ENCODE data around the gene LRRC8A.

LRRC8A gene

GRCh38 chr9:128902351-128903078 lies 20.6 kb downstream of the LRRC8A start:
- no peak for DNase-seq

DNA sequence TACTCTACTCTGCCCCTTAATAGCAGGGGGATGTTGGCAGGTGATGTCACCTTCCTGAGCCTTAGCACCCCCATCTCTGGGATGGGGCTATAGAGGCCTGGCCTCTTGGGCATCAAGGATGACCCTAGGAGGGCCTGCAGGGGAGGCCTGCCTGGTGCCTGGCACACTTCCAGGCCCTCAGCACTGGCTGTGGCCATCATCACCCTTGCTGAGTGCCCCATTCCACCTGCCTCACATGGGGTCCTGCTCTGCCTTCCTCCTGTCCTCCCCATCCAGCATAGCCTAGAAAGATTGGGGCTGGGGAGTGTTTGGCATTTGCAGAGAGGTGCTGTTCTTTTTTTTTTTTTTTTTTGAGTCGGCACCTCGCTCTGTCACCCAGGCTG lies 21.1 kb downstream of the LRRC8A start:
- no peak for DNase-seq

DNA sequence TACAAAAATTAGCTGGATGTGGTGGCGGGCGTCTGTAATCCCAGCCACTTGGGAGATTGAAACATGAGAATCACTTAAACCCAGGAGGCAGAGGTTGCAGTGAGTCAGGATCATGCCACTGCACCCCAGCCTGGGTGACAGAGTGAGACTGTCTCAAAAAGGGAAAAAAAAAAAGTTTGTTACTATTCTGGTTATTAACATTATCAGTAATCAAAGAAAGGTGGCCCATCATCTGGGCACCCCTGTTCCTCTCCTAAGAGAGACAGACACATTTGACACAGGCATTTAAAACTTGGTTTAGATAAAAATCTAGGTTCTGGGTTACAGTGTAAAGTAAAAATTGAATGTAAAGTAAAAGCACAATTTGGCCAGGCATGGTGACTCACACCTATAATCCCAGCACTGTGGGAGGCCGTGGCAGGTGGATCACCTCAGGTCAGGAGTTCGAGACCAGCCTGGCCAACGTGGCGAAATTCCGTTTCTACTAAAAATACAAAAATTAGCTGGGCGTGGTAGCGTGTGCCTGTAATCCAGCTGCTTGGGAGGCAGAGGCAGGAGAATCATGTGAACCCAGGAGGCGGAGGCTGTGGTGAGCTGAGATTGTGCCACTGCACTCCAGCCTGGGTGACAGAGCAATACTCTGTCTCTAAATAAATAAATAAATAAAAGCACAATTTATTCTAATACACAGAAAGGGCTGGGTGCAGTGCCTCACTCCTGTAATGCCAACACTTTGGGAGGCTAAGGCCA lies 22.1 kb downstream of the LRRC8A start:
- DNase-seq, result no peak

GRCh38 chr9:128905964-128906363 lies 24.0 kb downstream of the LRRC8A start:
- DNase-seq, result no peak

- DNase-seq, result no peak
These were observed 24.8 kb downstream of the LRRC8A start for GRCh38 chr9:128906741-128907140.

GRCh38 chr9:128908372-128908771 lies 26.4 kb downstream of the LRRC8A start:
- DNase-seq, result no peak

DNA sequence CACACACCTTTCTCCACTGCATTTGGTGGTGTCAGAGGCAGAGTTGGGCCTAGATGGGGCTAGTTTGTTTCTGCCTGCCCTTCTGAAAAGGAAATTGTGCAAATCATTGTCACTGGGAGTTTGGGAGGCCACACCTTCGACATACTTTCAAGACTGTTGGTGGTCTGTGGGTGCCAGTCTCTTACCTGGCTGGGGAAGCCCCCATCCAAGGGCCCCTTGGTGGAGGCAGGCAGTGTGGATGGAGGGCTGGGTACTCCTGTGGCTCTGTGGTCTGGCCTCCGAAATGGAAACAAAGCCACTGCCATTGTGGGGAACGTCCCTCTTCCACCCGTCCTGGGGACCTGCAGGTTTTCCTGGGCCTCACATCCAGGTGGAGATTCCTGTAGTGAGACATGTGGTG lies 27.9 kb downstream of the LRRC8A start:
- no peak for DNase-seq

DNA sequence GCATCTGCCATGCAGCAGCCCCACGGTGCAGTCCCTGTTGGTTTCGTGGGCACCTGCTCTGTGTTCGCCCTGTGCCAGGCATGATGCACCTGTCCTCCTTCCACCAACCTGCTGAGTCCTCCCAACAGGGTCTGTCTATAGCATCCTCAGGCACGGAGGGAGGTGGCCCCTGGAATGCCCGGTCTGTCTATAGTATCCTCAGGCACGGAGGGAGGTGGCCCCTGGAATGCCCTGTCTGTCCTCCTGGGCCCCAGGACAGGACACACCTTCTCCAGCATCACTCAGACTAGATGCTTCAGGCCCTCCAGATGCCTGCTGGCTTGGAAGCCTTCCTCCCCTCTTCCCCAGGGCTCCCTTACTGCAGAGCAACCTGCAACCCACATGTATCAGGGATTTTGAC lies 29.0 kb downstream of the LRRC8A start:
- DNase-seq, result no peak

GRCh38 chr9:128911529-128912035 lies 29.6 kb downstream of the LRRC8A start:
- no peak for DNase-seq

GRCh38 chr9:128912270-128912853 lies 30.4 kb downstream of the LRRC8A start:
- no peak for DNase-seq

DNA sequence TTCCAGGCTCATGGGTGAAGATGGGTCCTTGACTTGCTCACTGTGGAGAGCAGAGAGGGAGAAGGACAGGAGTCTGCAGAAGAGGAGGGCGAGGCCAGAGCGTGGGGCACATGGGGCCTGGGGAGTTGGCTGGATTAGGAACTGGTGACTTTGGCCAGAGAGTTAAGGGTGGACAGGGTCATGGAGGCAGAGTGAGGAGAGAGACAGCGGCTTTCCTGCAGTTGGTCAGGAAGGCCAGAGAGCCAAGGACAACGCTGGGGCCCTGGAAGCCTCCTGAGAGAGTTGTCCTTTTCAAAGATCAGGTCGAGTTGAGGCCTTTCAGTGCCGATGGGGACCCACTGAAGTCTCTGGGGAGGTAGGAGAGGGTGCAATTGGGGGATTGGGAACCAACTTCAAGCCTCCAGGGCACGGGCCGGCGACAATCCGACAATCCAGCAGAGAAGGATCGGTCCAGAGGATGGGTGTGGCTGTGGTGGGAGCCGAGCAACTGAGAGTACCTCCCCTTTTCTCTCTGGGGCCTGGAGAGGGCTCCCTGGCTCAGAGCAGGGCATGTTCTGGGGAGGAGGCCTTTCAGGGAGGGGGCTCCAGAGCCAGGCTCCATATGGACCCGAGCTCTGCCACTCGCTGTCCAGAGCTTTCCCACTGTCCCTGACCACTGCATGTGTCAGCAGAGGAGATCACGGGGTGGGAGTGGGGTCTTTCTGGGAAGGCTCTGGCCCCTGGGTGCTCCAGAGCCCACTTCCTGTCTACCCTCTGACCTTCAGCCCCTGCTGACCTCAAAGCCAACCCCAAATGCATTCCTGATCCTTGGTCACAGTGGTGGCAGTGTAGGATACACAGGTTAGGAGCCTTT lies 31.3 kb downstream of the LRRC8A start:
- no peak for DNase-seq

GRCh38 chr9:128913995-128914772 lies 32.3 kb downstream of the LRRC8A start:
- no peak for DNase-seq

DNA sequence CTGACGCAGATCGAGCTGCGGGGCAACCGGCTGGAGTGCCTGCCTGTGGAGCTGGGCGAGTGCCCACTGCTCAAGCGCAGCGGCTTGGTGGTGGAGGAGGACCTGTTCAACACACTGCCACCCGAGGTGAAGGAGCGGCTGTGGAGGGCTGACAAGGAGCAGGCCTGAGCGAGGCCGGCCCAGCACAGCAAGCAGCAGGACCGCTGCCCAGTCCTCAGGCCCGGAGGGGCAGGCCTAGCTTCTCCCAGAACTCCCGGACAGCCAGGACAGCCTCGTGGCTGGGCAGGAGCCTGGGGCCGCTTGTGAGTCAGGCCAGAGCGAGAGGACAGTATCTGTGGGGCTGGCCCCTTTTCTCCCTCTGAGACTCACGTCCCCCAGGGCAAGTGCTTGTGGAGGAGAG lies 34.3 kb downstream of the LRRC8A start:
- DNase-seq, result no peak

- DNase-seq, result no peak
These were observed 34.8 kb downstream of the LRRC8A start for GRCh38 chr9:128916745-128917144.

- DNase-seq, result no peak
These were observed 35.4 kb downstream of the LRRC8A start for GRCh38 chr9:128917151-128917849.

DNA sequence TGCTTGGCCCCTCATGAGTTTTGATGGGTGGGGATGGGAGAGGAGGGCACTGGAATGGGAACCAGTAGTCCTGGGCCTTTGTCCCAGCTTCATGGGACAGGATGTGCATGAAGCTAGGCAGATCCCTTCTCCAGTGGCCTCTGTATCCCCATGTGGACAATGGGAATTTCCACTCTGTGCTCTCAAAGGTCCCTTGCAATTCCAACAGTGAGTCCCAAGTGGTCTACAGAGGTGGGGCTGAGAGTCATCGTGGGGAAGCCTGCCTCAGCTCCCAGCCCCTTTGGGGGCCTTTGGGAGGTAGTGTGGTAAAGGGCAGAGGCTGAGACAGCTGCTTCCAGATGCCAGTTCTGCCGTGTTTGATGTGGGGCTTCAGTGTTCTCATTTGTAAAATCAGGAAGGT lies 37.0 kb downstream of the LRRC8A start:
- DNase-seq, result no peak

DNA sequence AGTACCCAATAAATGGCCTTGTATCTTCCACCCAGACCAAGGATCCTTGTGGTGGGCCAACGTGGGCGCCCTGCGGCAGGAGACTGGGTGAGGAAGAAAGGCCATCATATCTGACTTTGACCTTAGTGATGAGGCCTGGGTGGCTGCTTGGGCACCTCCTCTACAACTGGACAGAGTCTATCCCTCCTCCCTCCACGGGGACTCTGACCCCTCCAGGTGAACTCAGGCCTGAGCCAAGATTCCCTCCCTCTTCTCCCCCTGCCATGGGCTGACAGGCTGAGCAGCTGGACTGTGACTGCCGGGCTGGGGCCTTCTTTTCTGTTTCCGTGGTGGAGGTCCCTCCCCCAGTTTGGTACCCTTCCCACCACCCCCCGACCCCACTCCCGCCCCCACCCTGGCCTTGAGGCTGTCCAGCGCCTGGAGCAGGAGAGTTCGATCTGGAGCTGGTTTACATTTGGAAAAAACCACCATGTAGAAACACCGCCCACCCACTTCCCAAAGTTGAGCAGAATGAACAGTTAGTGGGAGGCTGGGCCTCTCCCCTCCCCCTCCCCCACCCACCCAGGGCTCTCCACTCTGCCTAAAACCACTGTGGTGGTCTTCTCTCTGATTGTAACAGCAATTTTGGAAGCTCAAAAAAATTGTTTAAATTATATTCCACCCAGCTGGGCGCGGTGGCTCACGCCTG lies 37.6 kb downstream of the LRRC8A start:
- no peak for DNase-seq

DNA sequence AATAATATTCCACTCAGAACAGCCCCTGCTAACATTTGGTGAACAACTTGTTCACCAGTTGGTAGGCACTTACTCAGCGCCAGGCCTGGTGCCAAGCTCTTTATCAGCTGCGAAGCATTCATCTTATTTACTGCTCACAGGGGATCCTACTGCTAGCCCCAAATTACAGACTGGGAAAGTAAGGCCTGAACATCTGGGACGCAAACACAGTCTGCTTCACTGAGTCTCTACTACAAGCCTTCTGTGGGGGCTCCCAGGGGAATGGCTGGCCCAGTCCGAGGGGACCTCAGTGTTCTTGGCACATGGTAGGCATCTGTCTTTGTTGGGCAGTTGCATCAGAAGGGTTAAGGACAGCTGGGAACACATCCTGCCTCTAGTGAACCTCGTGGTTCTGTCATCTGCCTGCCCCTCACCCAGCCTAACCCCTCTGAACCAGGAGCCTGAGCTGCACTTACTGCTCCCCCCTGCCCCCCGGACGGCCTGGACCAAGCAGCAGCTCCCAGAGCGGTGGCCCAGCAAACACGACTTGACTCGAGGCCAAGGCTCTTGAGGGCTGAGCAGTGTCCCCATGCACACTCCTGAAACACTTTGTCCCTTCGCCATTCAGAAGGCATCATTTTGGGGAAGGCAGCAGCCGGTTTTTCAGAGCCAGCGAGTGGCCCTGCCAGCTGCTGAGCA lies 38.6 kb downstream of the LRRC8A start, which contains the start of gene PHYHD1:
PHYHD1 (plus strand) TSS at position 602 of the 678 bp plus-strand sequence. CDS start 1,342 bp downstream, outside the sequence.
- no peak for DNase-seq

- DNase-seq, result no peak
These were observed 40.2 kb downstream of the LRRC8A start for GRCh38 chr9:128921881-128922763.
